H9 (cell line): ENCODE data around the gene FOXQ1. TPM values are rescaled to one million over a fixed set of nuclear protein-coding genes. Genes with fewer than 3 reads are reported as not detected.
A peak's percentile ranks its signal among the peaks of the same experiment; 100 is the strongest.

Experiments used
- DNase-seq: peaks from one replicate; pipeline ENCODE4 v3.0.0-alpha.2; 2017
- H2AFZ ChIP-seq: one replicate; pipeline ENCODE4 v1.6.1; 2013; ENCODE audit warnings: mild to moderate bottlenecking, low read length, control low read depth, moderate library complexity
- H2AK5ac ChIP-seq: 2 replicates; pipeline ENCODE4 v1.6.1; 2013; ENCODE audit warnings: low read length, control low read depth, mixed read lengths; ENCODE audit not compliant: insufficient read length
- H2BK120ac ChIP-seq: one replicate; pipeline ENCODE4 v1.6.1; 2013; ENCODE audit warnings: low read depth, mild to moderate bottlenecking, low read length, control low read depth, inconsistent platforms; ENCODE audit not compliant: poor library complexity, severe bottlenecking
- H2BK12ac ChIP-seq: 2 replicates; pipeline ENCODE4 v1.6.1; 2013; ENCODE audit warnings: low read length, control low read depth, mixed read lengths, low read depth; ENCODE audit not compliant: insufficient read length
- H2BK15ac ChIP-seq: 2 replicates; pipeline ENCODE4 v1.6.1; 2013; ENCODE audit warnings: low read depth, low read length, control low read depth
- H2BK20ac ChIP-seq: one replicate; pipeline ENCODE4 v1.6.1; 2013; ENCODE audit warnings: low read depth, mild to moderate bottlenecking, low read length, control low read depth, inconsistent platforms; ENCODE audit not compliant: poor library complexity, severe bottlenecking
- H2BK5ac ChIP-seq: 2 replicates; pipeline ENCODE4 v1.6.1; 2013; ENCODE audit warnings: low read length, control low read depth, mixed read lengths; ENCODE audit not compliant: insufficient read length
- H3K14ac ChIP-seq: 2 replicates; pipeline ENCODE4 v1.6.1; 2013; ENCODE audit warnings: low read length, control low read depth; ENCODE audit not compliant: insufficient read depth
- H3K18ac ChIP-seq: 2 replicates; pipeline ENCODE4 v1.6.1; 2013; ENCODE audit warnings: low read depth, mild to moderate bottlenecking, mixed read lengths, low read length, control low read depth; ENCODE audit not compliant: insufficient read length
- H3K23ac ChIP-seq: 2 replicates; pipeline ENCODE4 v1.6.1; 2013; ENCODE audit warnings: low read length, control low read depth, mixed read lengths, low read depth; ENCODE audit not compliant: insufficient read length
- H3K23me2 ChIP-seq: 2 replicates; pipeline ENCODE4 v1.6.1; 2013; ENCODE audit warnings: low read depth, mild to moderate bottlenecking, mixed read lengths, low read length, control low read depth; ENCODE audit not compliant: insufficient read length, poor library complexity, severe bottlenecking
- H3K27ac ChIP-seq: 2 replicates; pipeline ENCODE4 v1.5.1; 2013; ENCODE audit warnings: low read length, control low read depth, mixed read lengths, low read depth; ENCODE audit not compliant: insufficient read length
- H3K27me3 ChIP-seq: 2 replicates; pipeline ENCODE4 v1.6.1; 2013; ENCODE audit warnings: low read length, control low read depth, inconsistent platforms; ENCODE audit not compliant: insufficient read depth
- H3K4ac ChIP-seq: 2 replicates; pipeline ENCODE4 v1.6.1; 2013; ENCODE audit warnings: low read depth, mild to moderate bottlenecking, control low read depth, inconsistent platforms, low read length, moderate library complexity
- H3K4me1 ChIP-seq: 2 replicates; pipeline ENCODE4 v1.6.1; 2013; ENCODE audit warnings: low read length, control low read depth, inconsistent platforms; ENCODE audit not compliant: insufficient read depth
- H3K4me2 ChIP-seq: 2 replicates; pipeline ENCODE4 v1.6.1; 2013; ENCODE audit warnings: low read length, control low read depth, mixed read lengths; ENCODE audit not compliant: insufficient read length, insufficient read depth
- H3K56ac ChIP-seq: 2 replicates; pipeline ENCODE4 v1.6.1; 2013; ENCODE audit warnings: low read depth, mild to moderate bottlenecking, mixed read lengths, low read length, control low read depth; ENCODE audit not compliant: insufficient read length
- H3K79me1 ChIP-seq: 2 replicates; pipeline ENCODE4 v1.6.1; 2013; ENCODE audit warnings: low read depth, mild to moderate bottlenecking, moderate library complexity, low read length, control low read depth, inconsistent platforms; ENCODE audit not compliant: insufficient read depth, poor library complexity, severe bottlenecking
- H3K79me2 ChIP-seq: 2 replicates; pipeline ENCODE4 v1.6.1; 2013; ENCODE audit warnings: low read length, control low read depth, inconsistent platforms; ENCODE audit not compliant: insufficient read depth
- H3K9ac ChIP-seq: 2 replicates; pipeline ENCODE4 v1.6.1; 2013; ENCODE audit warnings: low read length, control low read depth, mixed read lengths; ENCODE audit not compliant: insufficient read length; ENCODE audit errors: extremely low read depth
- H3K9me3 ChIP-seq: one replicate; pipeline ENCODE4 v1.6.1; 2013; ENCODE audit warnings: low read depth, low read length, inconsistent platforms; ENCODE audit not compliant: control insufficient read depth
- H3T11ph ChIP-seq: one replicate; pipeline ENCODE4 v1.6.1; 2013; ENCODE audit warnings: mild to moderate bottlenecking, low read length, control low read depth, inconsistent platforms
- H4K20me1 ChIP-seq: one replicate; pipeline ENCODE4 v1.6.1; 2013; ENCODE audit not compliant: control insufficient read depth, insufficient read length, insufficient read depth
- H4K5ac ChIP-seq: 2 replicates; pipeline ENCODE4 v1.6.1; 2013; ENCODE audit warnings: low read depth, mild to moderate bottlenecking, mixed read lengths, low read length, control low read depth; ENCODE audit not compliant: insufficient read length
- H4K8ac ChIP-seq: replicated peaks from 2 replicates; pipeline ENCODE4 v1.6.1; 2013; ENCODE audit warnings: low read length, control low read depth, mixed read lengths, low read depth; ENCODE audit not compliant: insufficient read length
- H4K91ac ChIP-seq: 2 replicates; pipeline ENCODE4 v1.6.1; 2013; ENCODE audit warnings: low read depth, mild to moderate bottlenecking, moderate library complexity, mixed read lengths, low read length, control low read depth; ENCODE audit not compliant: insufficient read length
- H3K27ac Mint-ChIP-seq, 3 experiments: 2 replicates in 2 of 3; 3 replicates in 1 of 3; pipeline ENCODE4 v1.8.0; 2020 to 2021; ENCODE audit warnings: mixed read lengths in 3 of 3, mild to moderate bottlenecking in 1 of 3, moderate library complexity in 1 of 3
- H3K27me3 Mint-ChIP-seq: 2 replicates; pipeline ENCODE4 v1.8.0; 2021; ENCODE audit warnings: low read depth, mild to moderate bottlenecking, moderate library complexity, mixed read lengths
- H3K36me3 Mint-ChIP-seq, 3 experiments: 2 replicates in 2 of 3; 3 replicates in 1 of 3; pipeline ENCODE4 v1.8.0; 2020 to 2021; ENCODE audit warnings: low read depth in 3 of 3, mixed read lengths in 3 of 3; ENCODE audit not compliant: insufficient read depth in 1 of 3
- H3K4me1 Mint-ChIP-seq, 2 experiments: 2 replicates each; pipeline ENCODE4 v1.8.0; 2020; ENCODE audit warnings: mixed read lengths in 2 of 2
- H3K4me3 Mint-ChIP-seq, 2 experiments: 2 replicates in 1 of 2; 3 replicates in 1 of 2; pipeline ENCODE4 v1.8.0; 2020 to 2021; ENCODE audit warnings: mild to moderate bottlenecking in 2 of 2, mixed read lengths in 2 of 2, moderate library complexity in 1 of 2
- H3K9me3 Mint-ChIP-seq, 2 experiments: 2 replicates in 1 of 2; 3 replicates in 1 of 2; pipeline ENCODE4 v1.8.0; 2020; ENCODE audit warnings: mild to moderate bottlenecking in 2 of 2, mixed read lengths in 2 of 2, moderate library complexity in 1 of 2
- CTCF ChIP-seq: fragments of 200-600 bp; sonication (generic); conservative IDR thresholded peaks from 3 replicates; pipeline ENCODE4 v1.8.0; 2021; ENCODE audit warnings: antibody characterized with exemption, mild to moderate bottlenecking
- WGBS: extraction: QIAGEN DNeasy Blood & Tissue Kit; methylation state at CpG from one replicate; pipeline ENCODE4 v1.1.7; 2013; ENCODE audit warnings: missing lambda C conversion rate, low lambda C conversion rate, mixed read lengths; ENCODE audit not compliant: insufficient read length; ENCODE audit errors: extremely low coverage; 5-methylcytosine and 5-hydroxymethylcytosine counted together
- long read RNA-seq: library from polyadenylated mRNA; unstranded; transcript quantifications from one replicate; pipeline ENCODE4 v2.0.0, GENCODE V29; 2020
- total RNA-seq: library from RNA; stranded (reverse); gene quantifications from 2 replicates; pipeline ENCODE4 v1.2.1, GENCODE V29; 2021

FOXQ1 gene
- total RNA-seq: 0.15 TPM in 1 of 2 replicates, not detected in the other
- long read RNA-seq: 0 reads

GRCh38 chr6:1311400-1312202, at the start of gene FOXQ1:
FOXQ1 (plus strand) TSS chr6:1312098; CDS start chr6:1312705, 607 bp downstream.
- Histone ChIP-seq H3T11ph (no peak within 1 kb of the TSS), H3K27ac (no peak within 1 kb of the TSS), H2BK120ac (no peak within 1 kb of the TSS), H4K20me1 (no peaks in the 10 kb centered on the region), H2BK20ac (no peak within 1 kb of the TSS), H3K23ac (no peak within 1 kb of the TSS), H2BK12ac (no peak within 1 kb of the TSS), H3K56ac (no peak within 1 kb of the TSS), H4K5ac (no peak within 1 kb of the TSS), H3K4me1 (no peaks in the 10 kb centered on the region), H3K9ac (no peak within 1 kb of the TSS), H2AK5ac (no peak within 1 kb of the TSS), H2AFZ (no peak within 1 kb of the TSS), H2BK15ac (no peak within 1 kb of the TSS), H3K9me3 (no peaks in the 10 kb centered on the region), H3K4ac (no peak within 1 kb of the TSS), H4K91ac (no peak within 1 kb of the TSS), H4K8ac (no peak within 1 kb of the TSS), H3K79me2 (no peaks in the 10 kb centered on the region), H3K18ac (no peak within 1 kb of the TSS), H3K27me3 (peaks cover 67% of the 10 kb centered on the region), H2BK5ac (no peak within 1 kb of the TSS), H3K23me2 (peaks cover 9% of the 10 kb centered on the region), H3K14ac (no peak within 1 kb of the TSS), H3K79me1 (no peaks in the 10 kb centered on the region), H3K4me2 (peak within 1 kb of the TSS; percentile 59)
- Mint-ChIP-seq H3K4me1 (peaks cover 21 to 27% of the 10 kb centered on the region in 2 experiments), H3K36me3 (no peaks in the 10 kb centered on the region), H3K4me3 (peak within 1 kb of the TSS; percentile 57 to 80), H3K27me3 (peaks cover 98% of the 10 kb centered on the region), H3K9me3 (peaks cover 0 to 8% of the 10 kb centered on the region in 2 experiments; a peak in 4 of 5 replicates), H3K27ac (no peak within 1 kb of the TSS)
- DNase-seq: peak; percentile 64
- no CpG with 5 or more reads among the region's 75 CpGs for WGBS
- no peak for TF ChIP-seq CTCF
